Measurements from ENCODE around the gene MBP.

GRCh38 chr18:76937597-76937996, 195.0 kb downstream of the MBP start:
- no peak for TF ChIP-seq PATZ1 (CRISPR knock-in tag; IDR thresholded peaks at IDR 0.05; ENCODE audit: borderline replicate concordance)
- no peak for TF ChIP-seq CREB5 (CRISPR knock-in tag; IDR thresholded peaks at IDR 0.05; ENCODE audit: low read depth)
- no peak for TF ChIP-seq ESRRG (CRISPR knock-in tag; IDR thresholded peaks at IDR 0.05)
- no peak for TF ChIP-seq CSDC2 (CRISPR knock-in tag; IDR thresholded peaks at IDR 0.05)
- no peak for TF ChIP-seq RARB (CRISPR knock-in tag; IDR thresholded peaks at IDR 0.05)
- TF ChIP-seq ZFP30 (CRISPR knock-in tag; IDR thresholded peaks at IDR 0.05): no peak
- TF ChIP-seq ARNTL (CRISPR knock-in tag; IDR thresholded peaks at IDR 0.05; ENCODE audit: borderline replicate concordance, low read depth): no peak
- TF ChIP-seq PPARA (CRISPR knock-in tag; IDR thresholded peaks at IDR 0.05; ENCODE audit: borderline replicate concordance): no peak
- TF ChIP-seq BACH2 (CRISPR knock-in tag; IDR thresholded peaks at IDR 0.05; ENCODE audit: borderline replicate concordance): no peak
- TF ChIP-seq GLIS3 (CRISPR knock-in tag; IDR thresholded peaks at IDR 0.05): no peak

Data from SK-N-SH treated with all-trans-retinoic acid at 6 μM for 48 hours (cell line).